IMR-90 (cell line): ENCODE measurements around the gene CEP20. TPM values are rescaled to one million over a fixed set of nuclear protein-coding genes. Genes with fewer than 3 reads are reported as not detected.

Experiments used
- ATAC-seq: fragments of 200-7000 bp; cut with Tn5 transposase; 2 replicates; pipeline ENCODE4 v1.9.1; 2020; ENCODE audit warnings: low read depth, mild to moderate bottlenecking, moderate library complexity
- BruUV-seq: library from RNA; stranded (reverse); fragments of 400-500 nt; replicated peaks from 2 replicates; lab custom pipeline; 2021; lab: Mats Ljungman, UMichigan
- CTCF ChIA-PET: fragments of 300-600 bp; formaldehyde crosslinking; extraction: SDS; loops from one replicate; lab custom pipeline; 2021; ENCODE audit warnings: antibody characterized with exemption; lab: Yijun Ruan, JAX
- POLR2A ChIA-PET: fragments of 300-600 bp; sonication (Branson Sonifier 250); formaldehyde crosslinking; loops from one replicate; lab custom pipeline; 2022; ENCODE audit warnings: antibody characterized with exemption; ENCODE audit not compliant: unreplicated experiment; lab: Charles Lee
- DNase-seq: peaks from one replicate; pipeline ENCODE4 v3.0.0; 2013
- H2AFZ ChIP-seq: replicated peaks from 2 replicates; pipeline ENCODE3; 2013; ENCODE audit warnings: low read length, mild to moderate bottlenecking; ENCODE audit not compliant: poor library complexity
- H2AK5ac ChIP-seq: 2 replicates; pipeline ENCODE4 v1.6.1; 2013; ENCODE audit warnings: low read depth, low read length, inconsistent platforms
- H2AK9ac ChIP-seq: replicated peaks from 2 replicates; pipeline ENCODE3; 2013; ENCODE audit warnings: mild to moderate bottlenecking, low read depth, low read length, moderate library complexity; ENCODE audit not compliant: poor library complexity
- H2BK120ac ChIP-seq: 2 replicates; pipeline ENCODE4 v1.6.1; 2013; ENCODE audit warnings: low read depth, low read length, inconsistent platforms
- H2BK15ac ChIP-seq: 3 replicates; pipeline ENCODE4 v1.6.1; 2013; ENCODE audit warnings: low read depth, low read length, inconsistent platforms
- H2BK20ac ChIP-seq: 2 replicates; pipeline ENCODE4 v1.6.1; 2013; ENCODE audit warnings: low read depth, mild to moderate bottlenecking, inconsistent platforms, low read length, moderate library complexity
- H2BK5ac ChIP-seq: 2 replicates; pipeline ENCODE4 v1.6.1; 2013; ENCODE audit warnings: mild to moderate bottlenecking, low read depth, low read length, inconsistent platforms; ENCODE audit not compliant: poor library complexity, severe bottlenecking
- H3K14ac ChIP-seq: replicated peaks from 2 replicates; pipeline ENCODE4 v1.6.1; 2013; ENCODE audit warnings: low read depth, low read length, inconsistent platforms
- H3K18ac ChIP-seq: 2 replicates; pipeline ENCODE4 v1.6.1; 2013; ENCODE audit warnings: low read depth, low read length, control low read depth
- H3K23ac ChIP-seq: 2 replicates; pipeline ENCODE4 v1.6.1; 2013; ENCODE audit warnings: low read depth, low read length, inconsistent platforms
- H3K27ac ChIP-seq: 2 replicates; pipeline ENCODE4 v1.5.1; 2013; ENCODE audit warnings: mild to moderate bottlenecking, control low read depth, low read length; ENCODE audit not compliant: insufficient read depth
- H3K27me3 ChIP-seq: 2 replicates; pipeline ENCODE4 v1.6.1; 2013; ENCODE audit warnings: low read length; ENCODE audit not compliant: control insufficient read depth, insufficient read depth
- H3K36me3 ChIP-seq: 2 replicates; pipeline ENCODE4 v1.6.1; 2013; ENCODE audit warnings: low read length, mixed read lengths; ENCODE audit not compliant: control insufficient read depth, insufficient read depth
- H3K4ac ChIP-seq: 2 replicates; pipeline ENCODE4 v1.6.1; 2013; ENCODE audit warnings: low read depth, low read length, inconsistent platforms
- H3K4me1 ChIP-seq: 2 replicates; pipeline ENCODE4 v1.6.1; 2013; ENCODE audit warnings: low read length, mixed read lengths; ENCODE audit not compliant: control insufficient read depth, insufficient read depth
- H3K4me2 ChIP-seq: 2 replicates; pipeline ENCODE4 v1.6.1; 2013; ENCODE audit warnings: low read depth, mild to moderate bottlenecking, control low read depth, low read length, moderate library complexity
- H3K4me3 ChIP-seq: 2 replicates; pipeline ENCODE4 v1.5.1; 2013; ENCODE audit warnings: low read depth, mild to moderate bottlenecking, control low read depth, low read length, moderate library complexity; ENCODE audit not compliant: insufficient read depth
- H3K56ac ChIP-seq: 2 replicates; pipeline ENCODE4 v1.6.1; 2013; ENCODE audit warnings: low read length, inconsistent platforms; ENCODE audit not compliant: insufficient read depth; ENCODE audit errors: extremely low read depth
- H3K79me1 ChIP-seq, 2 experiments: 2 replicates each; pipeline ENCODE4 v1.6.1; 2013; ENCODE audit warnings: low read length in 2 of 2, inconsistent platforms in 1 of 2, low read depth in 1 of 2
- H3K9ac ChIP-seq: 2 replicates; pipeline ENCODE4 v1.6.1; 2013; ENCODE audit warnings: low read depth, low read length, control low read depth
- H3K9me1 ChIP-seq: 2 replicates; pipeline ENCODE4 v1.6.1; 2013; ENCODE audit warnings: low read length, inconsistent platforms; ENCODE audit not compliant: insufficient read depth
- H3K9me3 ChIP-seq: 2 replicates; pipeline ENCODE4 v1.6.1; 2013; ENCODE audit warnings: low read length; ENCODE audit not compliant: control insufficient read depth, insufficient read depth
- H4K20me1 ChIP-seq: 2 replicates; pipeline ENCODE4 v1.6.1; 2013; ENCODE audit warnings: low read length, inconsistent platforms; ENCODE audit not compliant: insufficient read depth
- H4K5ac ChIP-seq: 2 replicates; pipeline ENCODE4 v1.6.1; 2013; ENCODE audit warnings: mild to moderate bottlenecking, low read depth, low read length, control low read depth
- H4K8ac ChIP-seq, 2 experiments: 2 replicates each; pipeline ENCODE4 v1.6.1; 2013; ENCODE audit warnings: low read depth in 2 of 2, low read length in 2 of 2, control low read depth in 1 of 2, inconsistent platforms in 1 of 2
- H4K91ac ChIP-seq: 2 replicates; pipeline ENCODE4 v1.6.1; 2013; ENCODE audit warnings: low read depth, low read length, inconsistent platforms; ENCODE audit not compliant: insufficient read depth
- ELK1 ChIP-seq: fragments of 150-350 bp; IDR thresholded peaks from 2 replicates; pipeline ENCODE4 v1.6.1; 2016; ENCODE audit warnings: low read depth, mild to moderate bottlenecking, low read length, moderate library complexity, borderline replicate concordance
- MAZ ChIP-seq: IDR thresholded peaks from 2 replicates; pipeline ENCODE4 v1.6.1; 2012; ENCODE audit warnings: low read depth, mild to moderate bottlenecking, low read length, improper control_type of control experiment, moderate library complexity, borderline replicate concordance
- RAD21 ChIP-seq: IDR thresholded peaks from 2 replicates; pipeline ENCODE4 v1.6.1; 2012; ENCODE audit warnings: low read length, improper control_type of control experiment
- WGBS, 2 experiments: methylation state at CpG; one replicate each; pipeline versions ENCODE4 v1.1.5 to v1.1.7; 2013; ENCODE audit warnings: missing lambda C conversion rate in 2 of 2; ENCODE audit not compliant: insufficient read length in 1 of 2; ENCODE audit errors: extremely low coverage in 2 of 2; 5-methylcytosine and 5-hydroxymethylcytosine counted together
- dilution Hi-C: fragments of 300-500 bp; cut with HindIII; formaldehyde crosslinking; loops from one replicate; pipeline ENCODE4 v1.14.3; 2018; ENCODE audit warnings: low sequenced_read_pairs; ENCODE audit not compliant: unreplicated experiment
- in situ Hi-C: fragments of 300-500 bp; cut with MboI; formaldehyde crosslinking; loops from 3 replicates; pipeline ENCODE4 v1.14.3; 2019; ENCODE audit warnings: low sequenced_read_pairs, inconsistent platforms, mixed read lengths
- intact Hi-C: fragments of 100-400 bp; cut with micrococcal nuclease; formaldehyde crosslinking; loops from 2 replicates; pipeline ENCODE4 v1.10.0; 2022
- polyA plus RNA-seq, 3 experiments: library from polyadenylated mRNA; depleted of rRNA; stranded (reverse); fragments of >200 nt; gene quantifications; 2 replicates each; pipeline ENCODE4 v1.2.3, GENCODE V29; 2012; ENCODE audit warnings: low replicate concordance in 1 of 3
- total RNA-seq: library from RNA; depleted of rRNA; stranded (reverse); fragments of >200 nt; gene quantifications from 2 replicates; pipeline ENCODE4 v1.2.3, GENCODE V29; 2012

The CEP20 gene
- total and polyA plus RNA-seq, 2 of the 4 experiments (the other 2 are of a cell fraction): 28.8 to 40.1 TPM

GRCh38 chr16:15856182-15856581 lies 32.2 kb downstream of the CEP20 start:
- H3K9ac ChIP-seq: no peak overlapping the region
- no peak overlapping the region for H4K5ac ChIP-seq
- H2AFZ ChIP-seq: no peak overlapping the region
- H3K4me1 ChIP-seq: peaks cover 8% of the 10 kb centered on the region
- no peak overlapping the region for H2BK20ac ChIP-seq
- in situ Hi-C loops: no loop called here
- no peaks in the 10 kb centered on the region for H3K79me1 ChIP-seq
- ChIA-PET CTCF (no interaction called here), POLR2A (no interaction called here)
- H2AK5ac ChIP-seq: no peak overlapping the region
- H2AK9ac ChIP-seq: no peak overlapping the region
- no peak overlapping the region for H3K56ac ChIP-seq
- DNase-seq: no peak
- BruUV-seq: no TSS peak
- dilution Hi-C loops: no loop called here
- no peak overlapping the region for H3K4me3 ChIP-seq
- H3K36me3 ChIP-seq: no peaks in the 10 kb centered on the region
- no peak overlapping the region for H3K23ac ChIP-seq
- H3K14ac ChIP-seq: no peak overlapping the region
- H3K4ac ChIP-seq: no peak overlapping the region
- no peaks in the 10 kb centered on the region; the same call in 1 of the 2 replicates for H3K9me1 ChIP-seq
- no peaks in the 10 kb centered on the region for H4K20me1 ChIP-seq
- no peak overlapping the region for H2BK15ac ChIP-seq
- no peak overlapping the region for H3K18ac ChIP-seq
- no peak for ATAC-seq
- TF ChIP-seq MAZ: no peak
- TF ChIP-seq ELK1: no peak
- TF ChIP-seq RAD21: no peak
- H3K4me2 ChIP-seq: no peak overlapping the region
- H3K9me3 ChIP-seq: no peaks in the 10 kb centered on the region
- intact Hi-C loops: no loop called here
- H2BK5ac ChIP-seq: no peak overlapping the region
- no peak overlapping the region for H2BK120ac ChIP-seq
- no peak overlapping the region for H4K91ac ChIP-seq
- peaks cover 30% of the 10 kb centered on the region for H3K27me3 ChIP-seq
- no peak overlapping the region for H4K8ac ChIP-seq
- no CpG with 5 or more reads among the region's 2 CpGs for WGBS, 2 experiments
- H3K27ac ChIP-seq: no peak overlapping the region
